ENCODE data around the gene LHFPL3.

GRCh38 chr7:104767113-104767512, 438.7 kb downstream of the LHFPL3 start:
- TF ChIP-seq IRF1 (CRISPR knock-in tag; IDR thresholded peaks at IDR 0.05; ENCODE audit: borderline replicate concordance), result no peak
- TF ChIP-seq CTCF (IDR thresholded peaks at IDR 0.05 in 2 of 3, conservative IDR thresholded peaks at IDR 0.05 in 1 of 3; ENCODE audit: insufficient read depth in 2 of 3, low read depth in 1 of 3, low read length in 3 of 3), result no peak
- TF ChIP-seq MAFK (IDR thresholded peaks at IDR 0.05; ENCODE audit: low read length), result no peak
- no peak for TF ChIP-seq EP300 (IDR thresholded peaks at IDR 0.05; ENCODE audit: low read length)
- TF ChIP-seq TCF7L2 (IDR thresholded peaks at IDR 0.05; ENCODE audit: low read depth, low read length), result no peak
- TF ChIP-seq RNF2 (IDR thresholded peaks at IDR 0.05), result no peak

Data from K562 (cell line).